Testis (tissue), 2 donors: ENCODE data around the gene MAP7D2.

Experiments
- CTCF ChIP-seq, 3 experiments: fragments of 450-650 bp in 2 of 3; fragments of 200-600 bp in 1 of 3; sonication (generic) in 1 of 3; IDR thresholded peaks; one replicate each; pipeline ENCODE4 v1.5.1; 2016 to 2019; ENCODE audit warnings: antibody characterized with exemption in 3 of 3, mild to moderate bottlenecking in 2 of 3, moderate library complexity in 1 of 3
- POLR2A ChIP-seq: fragments of 450-650 bp; IDR thresholded peaks from one replicate; pipeline ENCODE4 v1.6.1; 2017; ENCODE audit warnings: antibody characterized with exemption, mild to moderate bottlenecking, moderate library complexity

- no peak for TF ChIP-seq CTCF (IDR thresholded peaks at IDR 0.05)
- no peak for TF ChIP-seq POLR2A
These were observed 57.1 kb downstream of the MAP7D2 start for GRCh38 chrX:20059467-20060128.
